Stimulated activated naive CD8-positive, alpha-beta T cell treated with anti-CD3 and anti-CD28 coated beads, Interleukin-15, amount 100 ng/mL, for 72 hours (primary cell): Measurements from ENCODE around the gene CRISPLD2.

ENCODE experiments used
- ATAC-seq: fragments of 150-1000 bp; cut with Tn5 transposase; 2 replicates; pipeline ENCODE4 v1.10.0; 2021; ENCODE audit warnings: mild to moderate bottlenecking, moderate library complexity
- DNase-seq, 2 donors: peaks; one replicate each; pipeline ENCODE4 v3.0.0; 2021 to 2022
- H3K27ac Mint-ChIP-seq, 2 donors: one replicate each; pipeline ENCODE4 v1.8.0; 2022; ENCODE audit warnings: mild to moderate bottlenecking in 2 of 2, mixed read lengths in 2 of 2, moderate library complexity in 2 of 2
- H3K27me3 Mint-ChIP-seq: one replicate; pipeline ENCODE4 v1.8.0; 2022; ENCODE audit warnings: mixed read lengths
- H3K4me1 Mint-ChIP-seq: one replicate; pipeline ENCODE4 v1.8.0; 2022; ENCODE audit warnings: mild to moderate bottlenecking, mixed read lengths
- H3K4me3 Mint-ChIP-seq, 2 donors: one replicate each; pipeline ENCODE4 v1.8.0; 2022; ENCODE audit warnings: mild to moderate bottlenecking in 2 of 2, mixed read lengths in 2 of 2, moderate library complexity in 1 of 2
- H3K9me3 Mint-ChIP-seq, 2 donors: one replicate each; pipeline ENCODE4 v1.8.0; 2022; ENCODE audit warnings: mixed read lengths in 2 of 2

The CRISPLD2 gene

DNA sequence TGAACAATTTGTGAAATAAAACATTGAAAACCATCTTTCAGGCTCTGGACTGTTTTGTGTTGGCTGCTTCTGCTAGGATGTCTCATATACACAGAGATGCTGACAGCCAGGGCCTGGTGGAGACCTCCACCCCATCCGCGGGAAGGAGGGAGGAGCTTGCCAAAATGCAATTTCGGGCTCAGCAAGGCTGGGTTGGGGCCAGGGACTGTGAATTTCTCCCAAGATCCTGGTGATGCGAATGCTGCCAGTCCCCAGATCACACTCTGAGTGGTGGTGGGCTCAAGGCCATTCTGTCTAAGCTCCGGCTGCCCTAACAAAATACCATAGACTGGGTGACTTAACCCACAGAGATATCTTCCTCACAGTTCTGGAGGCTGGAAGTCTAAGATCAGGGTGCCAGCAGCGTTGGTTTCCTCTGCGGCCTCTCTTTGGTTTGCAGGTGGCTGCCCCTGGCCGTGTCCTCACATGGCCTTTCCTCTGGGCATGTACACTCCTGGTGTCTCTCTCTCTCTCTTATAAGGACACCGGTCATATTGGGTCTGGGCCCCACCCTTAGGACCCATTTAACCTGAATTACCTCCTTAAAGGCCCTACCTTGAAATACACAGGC is 89.8 kb downstream of the CRISPLD2 start:
- no peaks in the 10 kb centered on the region for H3K27me3 Mint-ChIP-seq
- no peak overlapping the region for H3K4me3 Mint-ChIP-seq
- H3K27ac Mint-ChIP-seq = peak overlapping the region in 1 of 2 donors; percentile 24
- H3K9me3 Mint-ChIP-seq = no peaks in the 10 kb centered on the region
- peaks cover 4% of the 10 kb centered on the region for H3K4me1 Mint-ChIP-seq
- no peak for DNase-seq
- ATAC-seq = no peak

DNA sequence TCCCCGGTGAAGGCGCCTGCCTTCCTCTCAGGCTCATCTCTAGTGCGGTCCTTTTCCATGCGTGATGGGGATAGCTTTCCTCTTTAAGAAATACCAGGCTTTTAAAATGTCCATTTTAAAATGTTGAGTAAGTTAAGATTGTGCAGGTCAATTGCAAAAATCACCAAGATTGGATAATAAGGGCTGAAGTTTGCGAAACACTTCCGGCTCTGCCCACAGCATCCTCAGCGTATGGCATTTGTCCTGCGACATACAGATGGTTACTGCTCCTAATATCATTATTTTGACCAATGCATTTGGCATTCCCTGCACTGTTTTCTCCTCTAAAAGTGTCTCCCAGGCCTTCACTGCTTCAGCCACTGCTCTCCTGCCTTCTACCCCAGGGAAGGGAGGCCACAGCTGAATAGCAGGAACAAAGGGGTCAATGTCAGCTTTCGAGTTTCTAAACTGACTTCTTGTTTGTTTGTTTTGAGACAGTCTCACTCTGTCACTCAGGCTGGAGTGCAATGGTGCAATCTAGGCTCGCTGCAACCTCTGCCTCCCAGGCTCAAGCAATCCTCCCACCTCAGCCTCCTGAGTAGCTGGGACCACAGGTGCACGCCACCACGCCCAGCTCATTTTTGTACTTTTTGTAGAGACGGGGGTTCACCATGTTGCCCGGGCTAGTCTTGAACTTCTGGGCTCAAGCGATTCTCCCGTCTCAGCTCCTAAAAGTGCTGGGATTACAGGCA is 91.9 kb downstream of the CRISPLD2 start:
- Mint-ChIP-seq H3K27me3 (peaks cover 15% of the 10 kb centered on the region), H3K4me1 (peaks cover 4% of the 10 kb centered on the region), H3K4me3 (no peak overlapping the region), H3K27ac (no peak overlapping the region), H3K9me3 (no peaks in the 10 kb centered on the region)
- ATAC-seq (no peak), DNase-seq (no peak)

DNA sequence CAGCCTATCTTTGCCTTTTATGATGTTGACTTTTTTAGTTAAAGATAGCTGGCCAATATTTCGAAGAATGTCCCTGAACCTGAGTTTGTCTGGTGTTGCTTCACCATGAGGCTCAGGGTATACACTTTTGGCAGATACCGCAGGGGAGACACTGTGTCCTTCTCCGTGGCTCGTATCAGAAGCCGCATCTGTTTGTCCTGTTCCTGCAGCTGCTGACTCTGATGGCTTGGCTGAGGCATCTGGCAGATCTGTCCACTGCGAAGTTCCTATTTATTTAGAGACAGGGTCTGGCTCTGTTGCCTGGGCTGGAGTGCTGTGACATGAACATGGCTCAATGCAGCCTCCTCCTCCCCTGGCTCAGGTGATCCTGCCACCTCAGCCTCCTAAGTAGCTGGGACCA is 93.5 kb downstream of the CRISPLD2 start:
- Mint-ChIP-seq H3K4me3 (no peak overlapping the region), H3K9me3 (no peaks in the 10 kb centered on the region), H3K4me1 (no peaks in the 10 kb centered on the region), H3K27ac (no peak overlapping the region), H3K27me3 (peaks cover 26% of the 10 kb centered on the region)
- DNase-seq = no peak
- ATAC-seq = no peak

DNA sequence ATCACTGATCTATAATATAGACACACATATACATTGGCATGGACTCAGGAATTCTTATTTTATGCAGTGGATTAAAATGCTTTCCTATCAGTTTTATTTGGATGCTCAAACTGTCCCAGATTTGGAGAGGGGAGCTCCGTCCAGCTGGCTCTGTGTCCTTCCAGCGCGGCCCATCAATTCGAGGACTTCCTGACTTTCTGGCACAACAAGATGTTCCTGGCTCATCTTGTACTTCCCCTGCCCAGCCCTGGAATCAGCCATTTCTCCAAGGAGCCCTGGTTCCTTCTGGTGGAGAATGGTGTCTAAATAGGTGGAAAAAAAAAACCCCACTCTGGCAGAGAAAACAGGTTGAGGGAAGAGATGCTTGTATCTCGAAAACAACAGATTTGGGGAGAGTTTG is 94.5 kb downstream of the CRISPLD2 start:
- Mint-ChIP-seq H3K4me3 (no peak overlapping the region), H3K27ac (no peak overlapping the region), H3K4me1 (no peaks in the 10 kb centered on the region), H3K9me3 (no peaks in the 10 kb centered on the region), H3K27me3 (peaks cover 33% of the 10 kb centered on the region)
- DNase-seq (no peak), ATAC-seq (no peak)

DNA sequence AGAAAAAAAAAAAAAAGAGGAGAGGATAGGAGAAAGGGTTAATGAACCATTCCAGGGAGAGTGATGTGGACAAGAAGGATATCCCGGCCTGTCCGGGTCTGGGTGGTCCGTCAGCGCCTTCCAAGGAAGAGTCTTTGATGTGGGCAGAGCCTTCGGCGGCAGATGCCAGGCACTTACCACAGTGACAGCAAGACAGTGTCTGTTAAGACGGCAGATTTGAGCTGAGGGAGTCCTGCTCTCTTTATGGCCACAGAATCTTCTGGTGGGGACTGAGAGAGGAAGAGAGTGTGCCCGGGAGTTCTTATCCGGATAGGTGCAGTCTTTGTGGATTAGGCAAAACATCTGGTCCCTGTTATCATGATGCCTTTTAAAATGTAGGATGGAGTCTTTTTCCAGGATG is 96.4 kb downstream of the CRISPLD2 start:
- DNase-seq = no peak
- Mint-ChIP-seq H3K4me1 (no peaks in the 10 kb centered on the region), H3K27me3 (peaks cover 33% of the 10 kb centered on the region)

DNA sequence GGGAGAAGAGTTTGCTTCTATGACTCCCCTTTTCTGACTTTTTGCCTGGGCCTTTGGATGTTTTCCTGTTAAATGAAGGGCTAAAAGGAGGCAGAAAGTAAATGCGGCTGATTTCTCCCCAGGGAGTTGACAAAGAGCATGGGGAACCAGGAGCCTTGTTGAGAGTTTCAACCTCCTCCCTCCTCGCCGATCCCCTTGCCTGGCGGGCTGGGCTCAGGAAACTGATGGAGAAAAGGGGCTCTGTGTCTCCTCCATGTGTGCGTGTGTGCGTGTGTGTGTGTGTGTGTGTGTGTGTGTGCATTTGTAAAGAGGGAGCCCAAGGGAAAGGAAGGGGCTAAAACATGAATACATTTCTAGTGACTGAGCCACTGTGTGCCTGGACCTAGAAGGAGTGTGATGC is 97.1 kb downstream of the CRISPLD2 start:
- Mint-ChIP-seq H3K27ac (peak overlapping the region in 1 of 2 donors; percentile 87), H3K4me1 (no peaks in the 10 kb centered on the region), H3K9me3 (no peaks in the 10 kb centered on the region), H3K27me3 (peaks cover 33% of the 10 kb centered on the region), H3K4me3 (no peak overlapping the region)
- ATAC-seq (no peak), DNase-seq (no peak)

More for the DNA sequence above, 96.4 kb downstream of the CRISPLD2 start:
- Mint-ChIP-seq H3K27ac (peak overlapping the region in 1 of 2 donors; percentile 65), H3K9me3 (no peaks in the 10 kb centered on the region), H3K4me3 (no peak overlapping the region)
- no peak for ATAC-seq

DNA sequence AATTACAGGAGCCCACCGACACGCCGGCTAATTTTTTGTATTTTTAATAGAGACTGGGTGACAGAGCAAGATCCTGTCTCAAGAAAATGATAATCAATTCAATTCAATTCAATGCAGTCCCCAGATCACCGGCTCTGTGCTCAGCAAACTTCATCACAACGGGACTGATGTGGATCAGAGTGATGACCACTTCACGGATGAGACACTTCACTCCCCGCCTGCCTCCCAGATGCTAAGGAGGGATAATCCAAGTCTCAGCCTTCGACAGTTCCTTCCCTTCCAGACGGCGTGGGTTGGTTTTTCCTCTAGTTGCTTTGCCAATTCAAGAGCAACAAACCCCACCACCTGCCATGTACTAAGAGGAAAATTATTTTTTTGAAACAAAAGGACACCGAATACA is 97.7 kb downstream of the CRISPLD2 start:
- no peak for DNase-seq
- Mint-ChIP-seq H3K9me3 (no peaks in the 10 kb centered on the region), H3K4me3 (no peak overlapping the region), H3K27ac (no peak overlapping the region), H3K4me1 (no peaks in the 10 kb centered on the region), H3K27me3 (peaks cover 33% of the 10 kb centered on the region)
- no peak for ATAC-seq

DNA sequence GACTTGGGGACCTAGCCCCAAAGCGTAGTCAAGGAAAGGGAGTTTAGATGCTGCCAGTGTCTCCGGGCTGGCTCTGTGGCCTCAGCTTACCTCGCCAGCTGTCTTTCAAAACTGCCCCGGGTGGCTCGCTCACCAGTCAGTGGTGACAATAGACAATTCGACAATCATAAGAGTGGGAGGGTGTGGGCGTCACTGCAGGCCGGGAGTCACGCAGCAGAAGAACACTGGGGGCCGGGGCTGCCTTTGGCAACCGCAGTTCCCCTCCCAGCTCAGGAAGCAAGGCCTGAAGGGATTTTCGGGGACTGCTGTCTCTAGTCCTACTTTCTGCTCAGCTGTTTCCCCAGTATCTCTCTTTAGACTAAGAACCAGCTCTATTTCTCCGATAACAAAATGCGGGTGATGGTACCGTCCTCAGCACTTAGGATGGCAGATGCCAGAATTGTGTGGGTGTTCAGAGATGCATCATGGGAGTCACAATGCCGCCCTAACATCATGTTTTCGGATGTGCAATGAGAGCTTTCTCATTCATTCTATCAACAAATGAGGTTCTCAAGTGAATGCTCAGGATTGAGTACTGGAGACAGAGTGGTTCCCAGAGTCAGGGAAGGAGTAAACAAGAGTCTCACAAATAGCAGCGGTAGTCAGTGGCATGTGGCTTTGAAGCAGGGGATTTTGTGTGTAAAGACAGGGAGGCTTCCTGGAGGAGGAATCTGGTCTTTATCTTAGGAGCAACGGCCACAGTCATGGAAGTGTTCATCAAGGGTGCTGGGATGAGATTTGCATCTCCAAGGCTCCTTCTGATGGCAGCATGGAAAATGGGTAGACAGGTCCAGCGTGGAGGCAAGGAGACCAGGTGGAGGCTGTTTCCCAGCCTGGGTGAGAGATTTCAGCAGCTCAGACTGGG is 98.5 kb downstream of the CRISPLD2 start:
- Mint-ChIP-seq H3K4me3 (no peak overlapping the region), H3K9me3 (no peaks in the 10 kb centered on the region), H3K27me3 (peaks cover 33% of the 10 kb centered on the region), H3K27ac (no peak overlapping the region), H3K4me1 (no peaks in the 10 kb centered on the region)
- no peak for DNase-seq
- ATAC-seq = no peak

DNA sequence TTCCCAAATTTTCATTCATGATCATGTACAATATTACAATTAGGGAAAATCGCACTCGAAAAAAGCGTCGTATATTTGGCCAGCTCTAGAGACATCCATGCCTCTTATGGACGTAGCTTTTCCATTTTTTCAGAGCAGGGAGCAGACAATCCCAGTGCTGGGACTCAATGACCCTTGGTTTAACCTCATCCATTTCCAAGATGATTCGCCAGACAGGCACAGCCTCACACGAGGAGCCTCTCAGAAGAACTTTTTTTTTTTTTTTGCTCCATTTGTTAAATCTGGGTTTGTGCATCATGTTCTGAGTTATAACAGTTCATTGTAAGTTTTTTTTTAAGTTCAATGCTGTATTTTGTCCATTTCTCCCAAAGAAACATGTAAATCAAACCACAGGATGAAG is 99.5 kb downstream of the CRISPLD2 start:
- no peak for ATAC-seq
- Mint-ChIP-seq H3K27ac (no peak overlapping the region), H3K4me1 (no peaks in the 10 kb centered on the region), H3K4me3 (no peak overlapping the region), H3K27me3 (peaks cover 33% of the 10 kb centered on the region), H3K9me3 (no peaks in the 10 kb centered on the region)
- DNase-seq = no peak

DNA sequence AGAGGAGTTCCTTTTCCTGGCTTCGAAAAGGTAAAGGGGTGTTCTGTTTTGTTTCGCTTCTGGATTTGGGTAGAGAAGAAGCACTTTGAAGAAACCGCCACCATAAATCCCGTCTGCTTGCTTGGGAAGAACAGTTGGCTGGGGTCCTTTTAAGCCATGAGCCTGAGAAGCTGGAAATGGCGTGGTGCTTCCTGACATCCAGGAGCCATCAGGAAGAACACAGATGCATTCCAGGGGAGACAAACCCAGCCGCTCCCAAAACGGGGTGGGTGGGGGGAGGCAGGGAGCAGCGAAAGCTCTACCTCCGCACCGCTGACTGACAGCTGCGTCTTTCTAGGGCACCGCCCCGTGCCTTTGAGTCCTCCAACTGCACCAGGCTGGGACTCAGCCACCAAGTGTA is 99.9 kb downstream of the CRISPLD2 start:
- Mint-ChIP-seq H3K4me3 (no peak overlapping the region), H3K4me1 (no peaks in the 10 kb centered on the region), H3K9me3 (no peaks in the 10 kb centered on the region), H3K27ac (no peak overlapping the region), H3K27me3 (peaks cover 33% of the 10 kb centered on the region)
- DNase-seq (no peak), ATAC-seq (no peak)

DNA sequence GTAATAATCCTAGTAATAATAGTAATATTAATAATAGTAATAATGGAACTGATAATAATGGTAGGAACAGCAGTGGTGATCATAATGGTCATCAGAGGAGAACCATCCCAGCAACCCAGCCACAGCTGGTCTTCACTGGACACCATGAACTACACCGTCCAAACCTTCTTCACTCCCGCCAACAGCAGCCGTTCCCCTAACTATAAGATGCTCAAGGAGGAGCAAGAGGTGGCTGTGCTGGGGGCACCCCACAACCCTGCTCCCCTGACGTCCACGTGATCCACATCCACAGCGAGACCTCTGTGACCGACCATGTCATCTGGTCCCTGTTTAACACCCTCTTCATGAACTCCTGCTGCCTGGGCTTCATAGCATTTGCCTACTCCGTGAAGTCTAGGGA is 100.5 kb downstream of the CRISPLD2 start:
- no peak overlapping the region for H3K27ac Mint-ChIP-seq

DNA sequence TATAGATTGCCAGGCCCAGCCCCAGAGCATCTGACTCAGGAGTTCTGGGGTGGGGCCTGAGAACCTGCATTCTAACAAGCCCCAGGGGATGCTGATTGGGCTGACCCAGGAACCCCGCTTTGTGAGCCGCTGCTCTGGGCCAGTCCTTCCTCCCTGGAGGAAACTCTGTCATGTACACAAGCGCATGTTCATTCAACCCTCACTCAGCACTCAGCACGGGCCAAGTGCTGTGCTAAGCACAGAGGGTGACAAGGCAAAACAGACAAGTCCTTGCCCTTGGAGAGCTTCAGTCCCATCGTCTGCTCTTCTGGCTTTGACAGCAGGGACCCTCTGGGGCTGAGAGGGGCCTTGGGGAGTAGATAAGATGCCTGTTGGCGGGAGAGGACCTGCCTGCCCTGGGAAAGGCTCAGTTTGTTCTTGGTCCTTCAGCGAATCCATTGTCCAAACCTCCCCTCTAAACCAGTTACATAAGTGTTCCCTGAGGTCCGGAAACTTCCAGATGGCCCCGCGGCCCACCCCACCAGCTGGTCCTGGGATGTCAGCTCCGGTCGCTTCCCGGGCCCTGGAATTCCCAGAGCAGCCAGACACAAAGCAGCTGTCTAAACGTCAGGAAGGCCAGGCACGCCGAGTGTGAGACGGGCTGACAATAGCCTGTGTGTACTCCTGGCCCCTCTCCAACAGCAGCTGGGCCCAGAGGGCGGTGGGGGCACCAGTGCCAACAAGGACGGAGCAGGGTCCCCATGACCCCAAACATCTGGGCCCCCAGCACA is 102.8 kb downstream of the CRISPLD2 start:
- H3K9me3 Mint-ChIP-seq = no peaks in the 10 kb centered on the region
- H3K27me3 Mint-ChIP-seq = peaks cover 13% of the 10 kb centered on the region
- H3K4me3 Mint-ChIP-seq = no peak overlapping the region
- ATAC-seq (no peak), DNase-seq (no peak)
- H3K27ac Mint-ChIP-seq = no peak overlapping the region
- no peaks in the 10 kb centered on the region for H3K4me1 Mint-ChIP-seq

More for the DNA sequence above, 100.5 kb downstream of the CRISPLD2 start:
- H3K9me3 Mint-ChIP-seq = no peaks in the 10 kb centered on the region
- ATAC-seq (no peak), DNase-seq (no peak)
- H3K4me3 Mint-ChIP-seq = no peak overlapping the region
- peaks cover 31% of the 10 kb centered on the region for H3K27me3 Mint-ChIP-seq
- H3K4me1 Mint-ChIP-seq = no peaks in the 10 kb centered on the region

DNA sequence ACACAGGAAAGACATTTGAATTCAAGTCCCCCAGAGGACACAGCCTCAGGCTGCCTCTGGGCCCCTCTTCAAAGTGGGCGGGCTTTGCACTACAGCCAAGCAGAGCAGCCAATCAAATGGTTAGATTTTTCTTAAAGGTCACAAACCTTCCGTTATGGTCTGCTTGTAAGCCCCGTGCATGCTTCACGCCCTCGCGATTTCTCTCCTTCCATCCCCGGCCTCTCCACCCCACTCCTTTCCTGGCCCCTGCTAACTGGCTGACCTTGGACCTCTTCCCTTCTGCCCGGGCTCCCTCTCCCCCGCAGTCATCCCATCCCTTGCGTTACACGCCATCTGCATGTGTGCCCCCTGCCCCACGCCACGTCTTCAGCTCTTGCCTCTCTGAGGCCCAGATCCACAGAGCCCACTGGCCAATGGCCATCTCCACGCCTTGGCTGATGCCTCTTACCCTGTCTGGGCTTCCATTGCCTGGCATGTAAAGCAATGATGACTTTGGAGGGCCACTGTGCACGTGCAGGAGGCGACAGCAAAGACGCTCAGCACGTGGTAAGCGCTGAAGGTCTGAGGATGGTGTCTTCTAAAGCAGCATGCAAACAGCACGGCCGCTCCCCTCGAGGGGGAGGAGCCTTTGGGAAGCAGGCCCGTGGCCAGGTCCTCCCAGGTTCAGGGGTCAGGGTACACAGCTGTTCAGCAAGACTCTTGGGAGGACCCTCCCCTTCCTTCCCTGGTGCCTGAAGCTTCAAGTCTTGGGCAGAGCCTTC is 104.7 kb downstream of the CRISPLD2 start:
- Mint-ChIP-seq H3K4me3 (no peak overlapping the region), H3K4me1 (no peaks in the 10 kb centered on the region), H3K9me3 (no peaks in the 10 kb centered on the region), H3K27ac (no peak overlapping the region), H3K27me3 (no peaks in the 10 kb centered on the region)
- no peak for ATAC-seq
- no peak for DNase-seq

DNA sequence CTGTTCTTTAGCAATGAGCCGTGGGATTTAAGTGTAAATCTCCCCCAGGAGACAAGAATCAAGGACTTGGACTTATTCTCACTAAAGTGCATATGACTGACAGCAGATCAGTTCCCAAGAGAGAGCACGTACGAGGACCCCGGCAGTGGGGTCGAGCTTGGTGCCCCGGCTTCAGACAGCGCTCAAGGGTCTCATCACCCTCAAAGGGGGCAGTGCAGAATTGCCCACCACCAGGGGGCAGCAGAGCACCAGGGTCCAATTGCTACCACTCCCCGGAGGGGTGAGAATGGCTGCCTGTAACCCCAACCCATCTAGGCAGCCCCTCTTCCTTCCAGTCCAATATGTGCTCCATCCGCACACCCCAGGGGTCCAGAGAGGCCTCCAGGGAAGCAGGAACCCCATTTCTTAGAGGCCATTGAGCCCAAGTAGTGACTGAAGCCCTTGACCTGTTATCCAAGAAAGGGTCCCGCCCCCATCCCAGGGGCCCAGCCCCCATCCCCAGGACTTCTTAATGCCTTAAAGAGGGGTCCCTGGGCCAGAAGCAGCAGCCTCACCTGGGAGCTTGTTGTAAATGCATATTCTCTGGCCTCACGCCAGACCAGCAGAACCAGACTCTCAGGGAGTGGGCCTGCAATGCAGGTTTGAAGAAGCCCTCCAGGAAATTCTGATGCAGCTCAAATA is 105.4 kb downstream of the CRISPLD2 start:
- DNase-seq = peak; percentile 64 to 71

More for the DNA sequence above, 105.4 kb downstream of the CRISPLD2 start:
- no peaks in the 10 kb centered on the region for H3K27me3 Mint-ChIP-seq
- no peak overlapping the region for H3K4me3 Mint-ChIP-seq
- ATAC-seq = peak; percentile 80
- H3K27ac Mint-ChIP-seq = no peak overlapping the region
- no peaks in the 10 kb centered on the region for H3K9me3 Mint-ChIP-seq
- no peaks in the 10 kb centered on the region for H3K4me1 Mint-ChIP-seq
